ENCODE measurements around the gene HSD11B2.

HSD11B2 gene

GRCh38 chr16:67436640-67437193 lies 5.8 kb downstream of the HSD11B2 start:
- no peak for DNase-seq

GRCh38 chr16:67437513-67437912 lies 6.6 kb downstream of the HSD11B2 start:
- DNase-seq: no peak

GRCh38 chr16:67438098-67438791 lies 7.3 kb downstream of the HSD11B2 start:
- no peak for DNase-seq

- no peak for DNase-seq
Observed at GRCh38 chr16:67438824-67439393, 8.0 kb downstream of the HSD11B2 start.

GRCh38 chr16:67441271-67441753 lies 10.4 kb downstream of the HSD11B2 start:
- DNase-seq: peak; percentile 80

GRCh38 chr16:67441907-67442306 lies 11.0 kb downstream of the HSD11B2 start:
- DNase-seq: no peak

- DNase-seq: no peak
Observed at GRCh38 chr16:67442581-67443255, 11.8 kb downstream of the HSD11B2 start.

GRCh38 chr16:67443265-67443664 lies 12.3 kb downstream of the HSD11B2 start:
- no peak for DNase-seq

GRCh38 chr16:67444259-67445125 lies 13.6 kb downstream of the HSD11B2 start:
- no peak for DNase-seq

GRCh38 chr16:67445126-67445426 lies 14.2 kb downstream of the HSD11B2 start:
- DNase-seq: no peak

- no peak for DNase-seq
Observed at GRCh38 chr16:67445441-67445912, 14.6 kb downstream of the HSD11B2 start.

GRCh38 chr16:67445913-67446907 lies 15.3 kb downstream of the HSD11B2 start:
- no peak for DNase-seq

GRCh38 chr16:67446968-67447507 lies 16.1 kb downstream of the HSD11B2 start:
- no peak for DNase-seq

GRCh38 chr16:67447508-67448076 lies 16.7 kb downstream of the HSD11B2 start:
- no peak for DNase-seq

GRCh38 chr16:67448580-67448979 lies 17.7 kb downstream of the HSD11B2 start:
- DNase-seq: no peak

GRCh38 chr16:67449336-67449735 lies 18.4 kb downstream of the HSD11B2 start:
- DNase-seq: peak; percentile 61

- no peak for DNase-seq
Observed at GRCh38 chr16:67449739-67450138, 18.8 kb downstream of the HSD11B2 start.

GRCh38 chr16:67451061-67451703 lies 20.3 kb downstream of the HSD11B2 start:
- no peak for DNase-seq

GRCh38 chr16:67451704-67452435 lies 20.9 kb downstream of the HSD11B2 start:
- no peak for DNase-seq

- DNase-seq: no peak
Observed at GRCh38 chr16:67454104-67454503, 23.2 kb downstream of the HSD11B2 start.
